HG03280 (cell line): ENCODE results near the gene RTP5.
"Not testable (repeated sequence)": the region's sequence is repeated elsewhere in the genome, so short reads cannot be mapped to it uniquely, and the experiment has no call there.

Experiments
- ATAC-seq: cut with Tn5 transposase; IDR thresholded peaks from one replicate; pipeline ENCODE4 v1.9.1; 2021; ENCODE audit warnings: mild to moderate bottlenecking, moderate library complexity; ENCODE audit not compliant: unreplicated experiment

RTP5 gene

GRCh38 chr2:241869087-241869961 lies at the start of gene RTP5:
Gene RTP5 (plus strand): TSS chr2:241869729. CDS start chr2:241869757, 28 bp downstream.
- ATAC-seq, result no peak

- not testable (repeated sequence) for ATAC-seq
Observed at GRCh38 chr2:241819947-241820624, 49.4 kb upstream of the RTP5 start.

- ATAC-seq, result no peak
Observed at GRCh38 chr2:241820625-241821384, 48.7 kb upstream of the RTP5 start.

GRCh38 chr2:241821460-241822263 lies 47.9 kb upstream of the RTP5 start:
- no peak for ATAC-seq

- ATAC-seq, result no peak
Observed at GRCh38 chr2:241822264-241822623, 47.3 kb upstream of the RTP5 start.

GRCh38 chr2:241823531-241824437 lies 45.7 kb upstream of the RTP5 start:
- ATAC-seq, result not testable (repeated sequence)

GRCh38 chr2:241827394-241827793 lies 42.1 kb upstream of the RTP5 start:
- ATAC-seq, result no peak

GRCh38 chr2:241833101-241833663 lies 36.3 kb upstream of the RTP5 start:
- ATAC-seq, result no peak

GRCh38 chr2:241833756-241834526 lies 35.6 kb upstream of the RTP5 start:
- not testable (repeated sequence) for ATAC-seq

- no peak for ATAC-seq
Observed at GRCh38 chr2:241834527-241835210, 34.9 kb upstream of the RTP5 start.

- ATAC-seq, result no peak
Observed at GRCh38 chr2:241835611-241836010, 33.9 kb upstream of the RTP5 start.

GRCh38 chr2:241836292-241836691 lies 33.2 kb upstream of the RTP5 start:
- no peak for ATAC-seq

- ATAC-seq, result no peak
Observed at GRCh38 chr2:241837197-241837965, 32.1 kb upstream of the RTP5 start.

- no peak for ATAC-seq
Observed at GRCh38 chr2:241841181-241842066, 28.1 kb upstream of the RTP5 start.

- ATAC-seq, result no peak
Observed at GRCh38 chr2:241842067-241842415, 27.5 kb upstream of the RTP5 start.

- ATAC-seq, result no peak
Observed at GRCh38 chr2:241842620-241843211, 26.8 kb upstream of the RTP5 start.
